GM12878 (cell line): ENCODE results near the gene FNDC3B. TPM values are rescaled to one million over a fixed set of nuclear protein-coding genes. Genes with fewer than 3 reads are reported as not detected.

ENCODE experiments used
- ATAC-seq: fragments of 200-7000 bp; cut with Tn5 transposase; 3 replicates; pipeline ENCODE4 v1.9.1; 2020; ENCODE audit warnings: mild to moderate bottlenecking, moderate library complexity
- BruUV-seq: library from RNA; stranded (reverse); fragments of 400-500 nt; replicated peaks from 2 replicates; lab custom pipeline; 2021; lab: Mats Ljungman, UMichigan
- CTCF ChIA-PET: fragments of 300-600 bp; sonication (Branson Sonifier 250); formaldehyde crosslinking; extraction: SDS; loops from one replicate; lab custom pipeline; 2021; ENCODE audit warnings: inconsistent platforms; lab: Yijun Ruan, JAX
- POLR2A ChIA-PET: fragments of 350-600 bp; formaldehyde crosslinking; extraction: SDS; loops from one replicate; lab custom pipeline; 2021; ENCODE audit warnings: inconsistent platforms; lab: Charles Lee
- RAD21 ChIA-PET: fragments of 300-600 bp; sonication (Branson Sonifier 250); formaldehyde crosslinking; loops from one replicate; lab custom pipeline; 2023; ENCODE audit warnings: antibody characterized with exemption; ENCODE audit not compliant: unreplicated experiment; lab: Charles Lee
- SMC1A ChIA-PET: fragments of 300-600 bp; sonication (Branson Sonifier 250); formaldehyde crosslinking; loops from one replicate; lab custom pipeline; 2023; ENCODE audit not compliant: unreplicated experiment, uncharacterized antibody; lab: Charles Lee
- DNase-seq: peaks from one replicate; pipeline ENCODE4 v3.0.0-alpha.2; 2011; ENCODE audit warnings: low read depth, low spot score
- FAIRE-seq: peaks from 3 replicates; lab custom pipeline; 2011; peaks lifted over from hg19 to GRCh38; lab: Jason Lieb, UNC
- H2AFZ ChIP-seq: 2 replicates; pipeline ENCODE4 v1.6.0; 2011; ENCODE audit warnings: low read depth, low read length, control low read depth; ENCODE audit not compliant: control insufficient read depth
- H3K27ac ChIP-seq: 2 replicates; pipeline ENCODE4 v1.5.1; 2011; ENCODE audit warnings: control low read depth; ENCODE audit not compliant: control insufficient read depth, insufficient read depth
- H3K27me3 ChIP-seq, 2 experiments: replicated peaks in 1 of 2; 2 replicates each; pipeline versions ENCODE4 v1.6.0 to v1.6.1; 2011; ENCODE audit warnings: low read length in 1 of 2; ENCODE audit not compliant: control insufficient read depth in 2 of 2, insufficient read depth in 2 of 2
- H3K36me3 ChIP-seq, 2 experiments: 2 replicates each; pipeline ENCODE4 v1.5.1; 2011; ENCODE audit warnings: low read length in 1 of 2; ENCODE audit not compliant: control insufficient read depth in 2 of 2, insufficient read depth in 2 of 2
- H3K4me1 ChIP-seq: 2 replicates; pipeline ENCODE4 v1.6.1; 2011; ENCODE audit warnings: mild to moderate bottlenecking, low read length, moderate library complexity, mixed read lengths; ENCODE audit not compliant: control insufficient read depth, insufficient read depth
- H3K4me2 ChIP-seq: 2 replicates; pipeline ENCODE4 v1.6.0; 2011; ENCODE audit warnings: control low read depth; ENCODE audit not compliant: control insufficient read depth, insufficient read depth
- H3K4me3 ChIP-seq: fragments of 200-600 bp; sonication (generic); 2 replicates; pipeline ENCODE4 v1.5.1; 2016
- H3K79me2 ChIP-seq: 2 replicates; pipeline ENCODE4 v1.6.0; 2011; ENCODE audit warnings: low read length; ENCODE audit not compliant: control insufficient read depth, insufficient read depth
- H3K9ac ChIP-seq: 2 replicates; pipeline ENCODE4 v1.8.0; 2011; ENCODE audit warnings: low read length, control low read depth, mixed read lengths; ENCODE audit not compliant: control insufficient read depth, insufficient read depth
- H3K9me3 ChIP-seq: replicated peaks from 3 replicates; pipeline ENCODE4 v1.5.1; 2011; ENCODE audit warnings: mild to moderate bottlenecking, low read length; ENCODE audit not compliant: control insufficient read depth, insufficient read depth
- H4K20me1 ChIP-seq: 2 replicates; pipeline ENCODE4 v1.6.0; 2011; ENCODE audit not compliant: control insufficient read depth, insufficient read depth
- BHLHE40 ChIP-seq, 2 experiments: fragments of 450-650 bp in 1 of 2; IDR thresholded peaks; 2 replicates each; pipeline ENCODE4 v1.6.1; 2011 to 2017; ENCODE audit warnings: low read depth in 2 of 2, borderline replicate concordance in 1 of 2, improper control_type of control experiment in 1 of 2, low read length in 1 of 2, mild to moderate bottlenecking in 1 of 2
- CEBPB ChIP-seq, 2 experiments: fragments of 150-350 bp in 1 of 2; IDR thresholded peaks; 2 replicates each; pipeline ENCODE4 v1.6.1; 2012 to 2014; ENCODE audit warnings: low read depth in 2 of 2, low read length in 2 of 2, borderline replicate concordance in 1 of 2, inconsistent platforms in 1 of 2
- HDAC2 ChIP-seq: fragments of 200-600 bp; sonication (generic); IDR thresholded peaks from 2 replicates; pipeline ENCODE4 v1.6.1; 2017
- RELA ChIP-seq: fragments of 450-650 bp; IDR thresholded peaks from 2 replicates; pipeline ENCODE4 v1.8.0; 2014; ENCODE audit warnings: borderline replicate concordance; ENCODE audit not compliant: partially characterized antibody
- WRNIP1 ChIP-seq: IDR thresholded peaks from 2 replicates; pipeline ENCODE4 v1.6.1; 2011; ENCODE audit warnings: low read depth, low read length, improper control_type of control experiment, borderline replicate concordance
- YBX1 ChIP-seq: fragments of 450-650 bp; IDR thresholded peaks from 2 replicates; pipeline ENCODE4 v1.6.1; 2016; ENCODE audit warnings: antibody characterized with exemption
- ZNF217 ChIP-seq: fragments of 450-650 bp; IDR thresholded peaks from 2 replicates; pipeline ENCODE4 v1.6.1; 2017; ENCODE audit warnings: antibody characterized with exemption, mild to moderate bottlenecking
- WGBS: methylation state at CpG from one replicate; pipeline ENCODE4 v1.1.6; 2016; ENCODE audit warnings: low lambda C conversion rate; ENCODE audit not compliant: insufficient replicate concordance, insufficient coverage; ENCODE audit errors: missing lambda C conversion rate; 5-methylcytosine and 5-hydroxymethylcytosine counted together
- in situ Hi-C: fragments of 300-500 bp; cut with MboI; formaldehyde crosslinking; loops from 9 replicates; pipeline ENCODE4 v1.14.3; 2018; ENCODE audit warnings: mixed read lengths
- intact Hi-C: fragments of 100-400 bp; cut with micrococcal nuclease; formaldehyde crosslinking; loops from one replicate; pipeline ENCODE4 v1.14.2; 2022; ENCODE audit not compliant: unreplicated experiment
- polyA plus RNA-seq, 11 experiments: library from polyadenylated mRNA; depleted of rRNA in 4 of 11; unstranded in 6 of 11; stranded (reverse) in 5 of 11; fragments of >200 nt; fragmentation: Nextera tagmentation in 4 of 11; fragmentation: Illumina TruSeq in 1 of 11; extraction: Ambion mirVana in 4 of 11; extraction: Trizol in 1 of 11; gene quantifications; 1 replicate in 1 of 11; 2 replicates in 10 of 11; pipeline versions ENCODE4 v1.2.1 to v1.2.3, GENCODE V29; 2011 to 2016; ENCODE audit warnings: inconsistent platforms in 2 of 11, missing spikeins in 2 of 11, low read depth in 1 of 11
- total RNA-seq, 4 experiments: library from RNA; depleted of rRNA in 3 of 4; stranded (reverse); fragments of >200 nt in 3 of 4; fragmentation: Illumina TruSeq in 1 of 4; extraction: Trizol in 1 of 4; gene quantifications; 2 replicates each; pipeline versions ENCODE4 v1.2.1 to v1.2.3, GENCODE V29; 2013 to 2021
- TF ChIP-seq, protein P1 (sequence below): fragments of 450-650 bp; IDR thresholded peaks from 2 replicates; pipeline ENCODE4 v1.6.1; 2017; ENCODE audit warnings: low read depth, mild to moderate bottlenecking, moderate library complexity
- TF ChIP-seq, protein P2 (sequence below): IDR thresholded peaks from 2 replicates; pipeline ENCODE4 v1.6.1; 2012; ENCODE audit warnings: low read length, inconsistent platforms
- TF ChIP-seq, protein P3 (sequence below): fragments of 450-650 bp; IDR thresholded peaks from 2 replicates; pipeline ENCODE4 v1.6.1; 2018; ENCODE audit warnings: borderline replicate concordance, mild to moderate bottlenecking; ENCODE audit not compliant: partially characterized antibody
- TF ChIP-seq, protein P4 (sequence below): fragments of 450-650 bp; IDR thresholded peaks from 2 replicates; pipeline ENCODE4 v1.6.1; 2016; ENCODE audit warnings: mild to moderate bottlenecking
- TF ChIP-seq, protein P5 (sequence below): fragments of 450-650 bp; IDR thresholded peaks from 2 replicates; pipeline ENCODE4 v1.6.1; 2017; ENCODE audit warnings: borderline replicate concordance

The FNDC3B gene
- total and polyA plus RNA-seq, 10 of the 15 experiments (the other 5 are each of a cell fraction or from before 2014, with no cell fraction given), result 7.9 to 35.0 (median 18.5) TPM

DNA sequence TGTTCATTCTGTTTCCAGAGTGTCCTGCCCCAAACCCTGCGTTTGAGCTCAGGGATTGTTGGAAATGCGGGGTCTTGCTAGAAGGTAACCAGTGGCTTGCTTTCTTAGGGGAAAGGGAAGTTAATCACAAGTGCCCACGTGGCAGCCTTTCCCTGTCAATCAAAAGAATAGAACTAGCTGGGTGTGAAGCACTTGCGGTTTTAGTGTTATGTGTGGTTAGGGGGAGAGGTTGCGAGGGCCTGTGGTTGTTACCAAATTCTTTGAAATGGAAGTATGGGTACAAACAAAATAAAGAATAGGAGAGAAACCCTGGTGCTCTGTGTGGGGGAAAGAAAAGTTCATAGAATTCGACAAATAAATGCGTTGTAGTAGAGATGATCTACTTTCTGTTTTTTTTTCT is 67.6 kb downstream of the FNDC3B start (continued):
- TF ChIP-seq, protein P1, sequence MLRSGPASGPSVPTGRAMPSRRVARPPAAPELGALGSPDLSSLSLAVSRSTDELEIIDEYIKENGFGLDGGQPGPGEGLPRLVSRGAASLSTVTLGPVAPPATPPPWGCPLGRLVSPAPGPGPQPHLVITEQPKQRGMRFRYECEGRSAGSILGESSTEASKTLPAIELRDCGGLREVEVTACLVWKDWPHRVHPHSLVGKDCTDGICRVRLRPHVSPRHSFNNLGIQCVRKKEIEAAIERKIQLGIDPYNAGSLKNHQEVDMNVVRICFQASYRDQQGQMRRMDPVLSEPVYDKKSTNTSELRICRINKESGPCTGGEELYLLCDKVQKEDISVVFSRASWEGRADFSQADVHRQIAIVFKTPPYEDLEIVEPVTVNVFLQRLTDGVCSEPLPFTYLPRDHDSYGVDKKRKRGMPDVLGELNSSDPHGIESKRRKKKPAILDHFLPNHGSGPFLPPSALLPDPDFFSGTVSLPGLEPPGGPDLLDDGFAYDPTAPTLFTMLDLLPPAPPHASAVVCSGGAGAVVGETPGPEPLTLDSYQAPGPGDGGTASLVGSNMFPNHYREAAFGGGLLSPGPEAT, result no peak

DNA sequence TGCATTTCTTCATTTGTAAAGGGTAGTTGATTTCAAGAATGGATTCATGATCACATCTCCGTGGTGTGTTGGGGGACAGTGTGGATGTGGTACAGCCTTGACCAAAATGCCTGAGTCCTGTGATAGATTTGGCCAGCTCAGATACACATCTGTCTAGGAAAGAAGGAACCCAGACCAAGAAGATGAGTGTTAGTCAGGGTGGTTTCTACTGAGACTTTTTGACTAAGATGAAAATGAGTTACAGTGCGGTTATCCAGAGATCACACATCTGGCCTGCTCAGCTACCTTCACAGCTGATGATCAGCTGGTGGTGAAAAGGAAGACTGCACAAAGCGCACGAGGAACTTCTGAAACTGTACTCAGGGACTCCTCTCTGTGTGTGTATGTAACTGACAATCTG is 68.0 kb downstream of the FNDC3B start:
- Histone ChIP-seq H3K9ac (peak overlapping the region; percentile 17), H3K79me2 (peaks cover 57% of the 10 kb centered on the region), H3K4me1 (peaks cover 48% of the 10 kb centered on the region), H4K20me1 (no peaks in the 10 kb centered on the region), H3K4me2 (peak overlapping the region; percentile 56), H2AFZ (no peak overlapping the region), H3K36me3 (peaks cover 0 to 5% of the 10 kb centered on the region in 2 experiments; a peak in 1 of 4 replicates), H3K27me3 (no peaks in the 10 kb centered on the region), H3K27ac (peak overlapping the region; percentile 81), H3K4me3 (peak overlapping the region; percentile 20; the same call in 1 of the 2 replicates), H3K9me3 (no peaks in the 10 kb centered on the region)
- peak; percentile 96 for DNase-seq
- FAIRE-seq, result peak; percentile 89
- no TSS peak for BruUV-seq
- in situ Hi-C loops, result no loop called here
- CTCF ChIA-PET, result interaction anchor here (0.8 to 3.1 kb wide), 16 partner anchors 10 to 225 kb away, joined by 3 to 19 read pairs (median 4); no protein-coding TSS in a partner anchor
- SMC1A ChIA-PET, result interaction anchor here (0.7 to 10.8 kb wide), 38 partner anchors 10 to 225 kb away, joined by 3 to 169 read pairs (median 5); partner anchors contain the start of gene FNDC3B
- ATAC-seq, result peak; percentile 89
- RAD21 ChIA-PET, result interaction anchor here (0.5 to 6.1 kb wide), 28 partner anchors 10 to 319 kb away, joined by 3 to 92 read pairs (median 4); partner anchors contain the start of gene FNDC3B
- POLR2A ChIA-PET, result interaction anchor here (0.8 to 3.1 kb wide), 19 partner anchors 10 to 72 kb away, joined by 3 to 16 read pairs (median 3); partner anchors contain the start of gene FNDC3B
- WGBS, result 0% methylated on average over 4 of the region's 4 CpGs
- intact Hi-C loops, result loop anchor here (1.0 kb wide), 4 partner anchors 25 to 68 kb away; partner anchors contain the start of gene FNDC3B
- TF ChIP-seq YBX1 (no peak), WRNIP1 (peak; percentile 71; the same call in 1 of the 2 replicates), RELA (no peak), HDAC2 (no peak), CEBPB (IDR thresholded peaks at IDR 0.05; ENCODE audit: borderline replicate concordance in 1 of 2, low read depth in 2 of 2, low read length in 2 of 2) (no peak; a peak in 1 of 4 replicates), BHLHE40 (IDR thresholded peaks at IDR 0.05; ENCODE audit: borderline replicate concordance in 1 of 2, low read depth in 2 of 2, low read length in 1 of 2) (peak; percentile 86 to 89), ZNF217 (peak; percentile 76; the same call in 1 of the 2 replicates)
- TF ChIP-seq, protein P2, sequence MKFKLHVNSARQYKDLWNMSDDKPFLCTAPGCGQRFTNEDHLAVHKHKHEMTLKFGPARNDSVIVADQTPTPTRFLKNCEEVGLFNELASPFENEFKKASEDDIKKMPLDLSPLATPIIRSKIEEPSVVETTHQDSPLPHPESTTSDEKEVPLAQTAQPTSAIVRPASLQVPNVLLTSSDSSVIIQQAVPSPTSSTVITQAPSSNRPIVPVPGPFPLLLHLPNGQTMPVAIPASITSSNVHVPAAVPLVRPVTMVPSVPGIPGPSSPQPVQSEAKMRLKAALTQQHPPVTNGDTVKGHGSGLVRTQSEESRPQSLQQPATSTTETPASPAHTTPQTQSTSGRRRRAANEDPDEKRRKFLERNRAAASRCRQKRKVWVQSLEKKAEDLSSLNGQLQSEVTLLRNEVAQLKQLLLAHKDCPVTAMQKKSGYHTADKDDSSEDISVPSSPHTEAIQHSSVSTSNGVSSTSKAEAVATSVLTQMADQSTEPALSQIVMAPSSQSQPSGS, result peak; percentile 80
- TF ChIP-seq, protein P3, sequence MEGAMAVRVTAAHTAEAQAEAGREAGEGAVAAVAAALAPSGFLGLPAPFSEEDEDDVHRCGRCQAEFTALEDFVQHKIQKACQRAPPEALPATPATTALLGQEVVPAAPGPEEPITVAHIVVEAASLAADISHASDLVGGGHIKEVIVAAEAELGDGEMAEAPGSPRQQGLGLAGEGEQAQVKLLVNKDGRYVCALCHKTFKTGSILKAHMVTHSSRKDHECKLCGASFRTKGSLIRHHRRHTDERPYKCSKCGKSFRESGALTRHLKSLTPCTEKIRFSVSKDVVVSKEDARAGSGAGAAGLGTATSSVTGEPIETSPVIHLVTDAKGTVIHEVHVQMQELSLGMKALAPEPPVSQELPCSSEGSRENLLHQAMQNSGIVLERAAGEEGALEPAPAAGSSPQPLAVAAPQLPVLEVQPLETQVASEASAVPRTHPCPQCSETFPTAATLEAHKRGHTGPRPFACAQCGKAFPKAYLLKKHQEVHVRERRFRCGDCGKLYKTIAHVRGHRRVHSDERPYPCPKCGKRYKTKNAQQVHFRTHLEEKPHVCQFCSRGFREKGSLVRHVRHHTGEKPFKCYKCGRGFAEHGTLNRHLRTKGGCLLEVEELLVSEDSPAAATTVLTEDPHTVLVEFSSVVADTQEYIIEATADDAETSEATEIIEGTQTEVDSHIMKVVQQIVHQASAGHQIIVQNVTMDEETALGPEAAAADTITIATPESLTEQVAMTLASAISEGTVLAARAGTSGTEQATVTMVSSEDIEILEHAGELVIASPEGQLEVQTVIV, result no peak
- TF ChIP-seq, protein P4, sequence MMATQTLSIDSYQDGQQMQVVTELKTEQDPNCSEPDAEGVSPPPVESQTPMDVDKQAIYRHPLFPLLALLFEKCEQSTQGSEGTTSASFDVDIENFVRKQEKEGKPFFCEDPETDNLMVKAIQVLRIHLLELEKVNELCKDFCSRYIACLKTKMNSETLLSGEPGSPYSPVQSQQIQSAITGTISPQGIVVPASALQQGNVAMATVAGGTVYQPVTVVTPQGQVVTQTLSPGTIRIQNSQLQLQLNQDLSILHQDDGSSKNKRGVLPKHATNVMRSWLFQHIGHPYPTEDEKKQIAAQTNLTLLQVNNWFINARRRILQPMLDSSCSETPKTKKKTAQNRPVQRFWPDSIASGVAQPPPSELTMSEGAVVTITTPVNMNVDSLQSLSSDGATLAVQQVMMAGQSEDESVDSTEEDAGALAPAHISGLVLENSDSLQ, result no peak
- TF ChIP-seq, protein P5, sequence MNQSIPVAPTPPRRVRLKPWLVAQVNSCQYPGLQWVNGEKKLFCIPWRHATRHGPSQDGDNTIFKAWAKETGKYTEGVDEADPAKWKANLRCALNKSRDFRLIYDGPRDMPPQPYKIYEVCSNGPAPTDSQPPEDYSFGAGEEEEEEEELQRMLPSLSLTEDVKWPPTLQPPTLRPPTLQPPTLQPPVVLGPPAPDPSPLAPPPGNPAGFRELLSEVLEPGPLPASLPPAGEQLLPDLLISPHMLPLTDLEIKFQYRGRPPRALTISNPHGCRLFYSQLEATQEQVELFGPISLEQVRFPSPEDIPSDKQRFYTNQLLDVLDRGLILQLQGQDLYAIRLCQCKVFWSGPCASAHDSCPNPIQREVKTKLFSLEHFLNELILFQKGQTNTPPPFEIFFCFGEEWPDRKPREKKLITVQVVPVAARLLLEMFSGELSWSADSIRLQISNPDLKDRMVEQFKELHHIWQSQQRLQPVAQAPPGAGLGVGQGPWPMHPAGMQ, result no peak
